Sigmoid colon (tissue), 4 donors: ENCODE data around the gene POU2F3.

ENCODE experiments used
- EP300 ChIP-seq, 4 donors: sonication (generic); formaldehyde crosslinking; IDR thresholded peaks; one replicate each; pipeline ENCODE4 v1.6.1; 2017; ENCODE audit warnings: antibody characterized with exemption in 4 of 4
- POLR2A ChIP-seq, 2 donors: fragments of 450-650 bp; IDR thresholded peaks; one replicate each; pipeline ENCODE4 v1.6.1; 2016; ENCODE audit warnings: antibody characterized with exemption in 2 of 2, mild to moderate bottlenecking in 2 of 2, moderate library complexity in 2 of 2
- POLR2AphosphoS5 ChIP-seq, 4 donors: sonication (generic); formaldehyde crosslinking; IDR thresholded peaks; one replicate each; pipeline ENCODE4 v1.6.1; 2017; ENCODE audit warnings: antibody characterized with exemption in 4 of 4
- TF ChIP-seq, protein P1 (sequence below), 4 experiments: fragments of 450-650 bp in 3 of 4; fragments of 200-600 bp in 1 of 4; IDR thresholded peaks; one replicate each; pipeline ENCODE4 v1.5.1; 2016 to 2019; ENCODE audit warnings: antibody characterized with exemption in 4 of 4, mild to moderate bottlenecking in 3 of 4, moderate library complexity in 2 of 4

DNA sequence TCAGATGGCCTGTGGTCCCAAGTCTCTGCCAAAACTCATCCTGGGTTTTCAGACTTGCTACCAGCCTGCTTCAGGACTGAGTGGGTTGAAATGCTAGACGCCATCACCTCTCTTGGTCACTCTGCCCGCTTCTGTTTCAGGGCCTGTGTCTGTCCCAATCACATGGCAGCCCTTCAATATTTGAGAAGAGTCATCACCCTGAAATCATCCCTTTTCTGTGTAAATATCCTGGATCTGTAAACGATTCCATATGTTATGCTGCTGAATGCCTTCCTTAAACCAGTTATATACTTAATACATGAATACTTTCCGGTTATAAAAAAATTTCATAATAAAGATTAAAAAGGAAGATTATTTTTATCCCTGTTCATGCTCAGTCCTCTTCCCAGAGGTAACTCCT, 45.3 kb downstream of the POU2F3 start:
- TF ChIP-seq, protein P1, sequence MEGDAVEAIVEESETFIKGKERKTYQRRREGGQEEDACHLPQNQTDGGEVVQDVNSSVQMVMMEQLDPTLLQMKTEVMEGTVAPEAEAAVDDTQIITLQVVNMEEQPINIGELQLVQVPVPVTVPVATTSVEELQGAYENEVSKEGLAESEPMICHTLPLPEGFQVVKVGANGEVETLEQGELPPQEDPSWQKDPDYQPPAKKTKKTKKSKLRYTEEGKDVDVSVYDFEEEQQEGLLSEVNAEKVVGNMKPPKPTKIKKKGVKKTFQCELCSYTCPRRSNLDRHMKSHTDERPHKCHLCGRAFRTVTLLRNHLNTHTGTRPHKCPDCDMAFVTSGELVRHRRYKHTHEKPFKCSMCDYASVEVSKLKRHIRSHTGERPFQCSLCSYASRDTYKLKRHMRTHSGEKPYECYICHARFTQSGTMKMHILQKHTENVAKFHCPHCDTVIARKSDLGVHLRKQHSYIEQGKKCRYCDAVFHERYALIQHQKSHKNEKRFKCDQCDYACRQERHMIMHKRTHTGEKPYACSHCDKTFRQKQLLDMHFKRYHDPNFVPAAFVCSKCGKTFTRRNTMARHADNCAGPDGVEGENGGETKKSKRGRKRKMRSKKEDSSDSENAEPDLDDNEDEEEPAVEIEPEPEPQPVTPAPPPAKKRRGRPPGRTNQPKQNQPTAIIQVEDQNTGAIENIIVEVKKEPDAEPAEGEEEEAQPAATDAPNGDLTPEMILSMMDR (IDR thresholded peaks at IDR 0.05) = no peak
- TF ChIP-seq EP300 (IDR thresholded peaks at IDR 0.05) (no peak), POLR2A (IDR thresholded peaks at IDR 0.05) (no peak), POLR2AphosphoS5 (IDR thresholded peaks at IDR 0.05) (no peak)
